ENCODE results near the gene NXPH4. TPM values are rescaled to one million over a fixed set of nuclear protein-coding genes. Genes with fewer than 3 reads are reported as not detected.

Gene NXPH4
- total RNA-seq, 1 donor from 2014 or later, result 15.1 TPM

- Mint-ChIP-seq H3K4me3 (no peak overlapping the region), H3K9me3 (no peaks in the 10 kb centered on the region), H3K4me1 (ENCODE audit: unreplicated experiment) (no peaks in the 10 kb centered on the region), H3K27me3 (no peaks in the 10 kb centered on the region), H3K36me3 (peaks cover 11% of the 10 kb centered on the region), H3K27ac (no peak overlapping the region)
- no peak for TF ChIP-seq CTCF (conservative IDR thresholded peaks at IDR 0.05)
- DNase-seq (ENCODE audit: extremely low spot score, unreplicated experiment), result no peak
Observed at GRCh38 chr12:57190037-57190436, 26.6 kb upstream of the NXPH4 start.

DNA sequence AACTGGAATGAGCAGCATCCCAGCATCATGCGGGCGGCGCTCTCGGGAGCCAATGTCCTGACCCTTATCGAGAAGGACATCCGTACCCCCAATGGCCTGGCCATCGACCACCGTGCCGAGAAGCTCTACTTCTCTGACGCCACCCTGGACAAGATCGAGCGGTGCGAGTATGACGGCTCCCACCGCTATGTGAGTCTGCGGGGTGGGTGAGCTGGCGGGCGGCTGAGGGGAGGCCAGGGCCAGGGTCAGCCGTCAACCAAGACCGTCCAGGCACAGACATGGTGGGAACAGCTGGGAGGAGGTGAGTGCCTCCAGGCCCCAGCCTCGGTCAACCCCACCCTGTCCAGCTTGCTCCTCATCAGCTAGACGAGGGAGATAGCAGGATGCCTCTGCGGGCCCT is 25.8 kb upstream of the NXPH4 start:
- no peak for TF ChIP-seq CTCF (conservative IDR thresholded peaks at IDR 0.05)
- DNase-seq (ENCODE audit: extremely low spot score, unreplicated experiment), result no peak
- Mint-ChIP-seq H3K27me3 (no peaks in the 10 kb centered on the region), H3K4me3 (no peak overlapping the region), H3K4me1 (ENCODE audit: unreplicated experiment) (no peaks in the 10 kb centered on the region), H3K9me3 (no peaks in the 10 kb centered on the region), H3K36me3 (peaks cover 11% of the 10 kb centered on the region), H3K27ac (no peak overlapping the region)

GRCh38 chr12:57191410-57191809 is 25.2 kb upstream of the NXPH4 start:
- no peak for DNase-seq (ENCODE audit: extremely low spot score, unreplicated experiment)
- H3K9me3 Mint-ChIP-seq, result no peaks in the 10 kb centered on the region
- peaks cover 14% of the 10 kb centered on the region for H3K36me3 Mint-ChIP-seq
- no peak for TF ChIP-seq CTCF (conservative IDR thresholded peaks at IDR 0.05)
- H3K4me1 Mint-ChIP-seq (ENCODE audit: unreplicated experiment), result no peaks in the 10 kb centered on the region
- no peaks in the 10 kb centered on the region for H3K27me3 Mint-ChIP-seq
- no peak overlapping the region for H3K27ac Mint-ChIP-seq
- H3K4me3 Mint-ChIP-seq, result no peak overlapping the region

GRCh38 chr12:57192920-57193319 is 23.7 kb upstream of the NXPH4 start:
- no peak overlapping the region for H3K4me3 Mint-ChIP-seq
- TF ChIP-seq CTCF (conservative IDR thresholded peaks at IDR 0.05), result no peak
- no peak for DNase-seq (ENCODE audit: extremely low spot score, unreplicated experiment)
- H3K36me3 Mint-ChIP-seq, result peaks cover 22% of the 10 kb centered on the region
- H3K27ac Mint-ChIP-seq, result no peak overlapping the region
- H3K27me3 Mint-ChIP-seq, result no peaks in the 10 kb centered on the region
- no peaks in the 10 kb centered on the region for H3K4me1 Mint-ChIP-seq (ENCODE audit: unreplicated experiment)
- no peaks in the 10 kb centered on the region for H3K9me3 Mint-ChIP-seq

- peaks cover 25% of the 10 kb centered on the region for H3K36me3 Mint-ChIP-seq
- H3K9me3 Mint-ChIP-seq, result no peaks in the 10 kb centered on the region
- H3K27me3 Mint-ChIP-seq, result no peaks in the 10 kb centered on the region
- no peak for TF ChIP-seq CTCF (conservative IDR thresholded peaks at IDR 0.05)
- H3K4me1 Mint-ChIP-seq (ENCODE audit: unreplicated experiment), result no peaks in the 10 kb centered on the region
- no peak overlapping the region for H3K4me3 Mint-ChIP-seq
- H3K27ac Mint-ChIP-seq, result no peak overlapping the region
- DNase-seq (ENCODE audit: extremely low spot score, unreplicated experiment), result no peak
Observed at GRCh38 chr12:57193706-57194245, 22.8 kb upstream of the NXPH4 start.

GRCh38 chr12:57194253-57194652 is 22.3 kb upstream of the NXPH4 start:
- Mint-ChIP-seq H3K9me3 (no peaks in the 10 kb centered on the region), H3K27ac (no peak overlapping the region), H3K27me3 (no peaks in the 10 kb centered on the region), H3K4me3 (no peak overlapping the region), H3K36me3 (peaks cover 25% of the 10 kb centered on the region), H3K4me1 (ENCODE audit: unreplicated experiment) (no peaks in the 10 kb centered on the region)
- no peak for TF ChIP-seq CTCF (conservative IDR thresholded peaks at IDR 0.05)
- DNase-seq (ENCODE audit: extremely low spot score, unreplicated experiment), result no peak

Data from type B pancreatic cell (in vitro differentiated cells).